HL-60 (cell line): ENCODE data around the gene DYNC1I2.

Source experiments
- GABPA ChIP-seq: IDR thresholded peaks from 2 replicates; pipeline ENCODE4 v1.6.1; 2012; ENCODE audit warnings: low read depth
- POLR2AphosphoS5 ChIP-seq: IDR thresholded peaks from 2 replicates; pipeline ENCODE4 v1.6.1; 2012; ENCODE audit warnings: low read depth
- TF ChIP-seq, protein P1 (sequence below): IDR thresholded peaks from one replicate; pipeline ENCODE4 v1.5.1; 2011; ENCODE audit warnings: low read length, control low read depth, inconsistent platforms; ENCODE audit not compliant: insufficient read depth
- TF ChIP-seq, protein P2 (sequence below): IDR thresholded peaks from 2 replicates; pipeline ENCODE4 v1.6.1; 2012; ENCODE audit warnings: low read depth; ENCODE audit not compliant: insufficient replicate concordance

DNA sequence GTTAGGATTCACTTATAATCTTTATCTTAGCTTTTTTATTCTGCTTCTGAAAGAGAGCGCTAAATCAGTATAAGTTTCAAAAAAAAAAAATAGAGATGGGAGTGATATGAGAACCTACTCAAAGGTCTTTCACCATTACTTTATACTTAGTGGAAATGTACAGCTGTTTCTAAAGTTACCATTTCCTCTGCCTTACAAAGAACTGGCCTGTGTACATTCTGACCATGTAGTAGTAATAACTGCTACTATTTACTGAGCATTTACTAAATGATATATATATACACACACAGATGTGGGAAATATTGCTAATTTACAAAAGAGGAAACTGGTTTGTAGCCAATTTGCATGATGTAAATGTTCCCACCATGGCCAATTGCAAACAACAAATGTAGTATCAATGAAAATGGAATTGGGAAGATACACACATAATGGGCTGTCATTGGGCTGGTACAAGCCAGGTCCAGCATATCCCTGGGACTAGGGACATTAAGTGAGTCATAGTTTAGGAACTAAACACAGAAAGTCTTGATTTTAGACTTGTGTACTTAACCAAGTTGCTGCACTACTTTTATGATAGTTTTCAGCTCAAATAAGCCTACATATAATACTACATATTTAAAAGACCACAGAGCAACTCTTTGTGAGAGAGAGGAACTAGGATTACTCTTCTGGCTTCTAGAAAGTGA, 67.1 kb downstream of the DYNC1I2 start:
- TF ChIP-seq, protein P1, sequence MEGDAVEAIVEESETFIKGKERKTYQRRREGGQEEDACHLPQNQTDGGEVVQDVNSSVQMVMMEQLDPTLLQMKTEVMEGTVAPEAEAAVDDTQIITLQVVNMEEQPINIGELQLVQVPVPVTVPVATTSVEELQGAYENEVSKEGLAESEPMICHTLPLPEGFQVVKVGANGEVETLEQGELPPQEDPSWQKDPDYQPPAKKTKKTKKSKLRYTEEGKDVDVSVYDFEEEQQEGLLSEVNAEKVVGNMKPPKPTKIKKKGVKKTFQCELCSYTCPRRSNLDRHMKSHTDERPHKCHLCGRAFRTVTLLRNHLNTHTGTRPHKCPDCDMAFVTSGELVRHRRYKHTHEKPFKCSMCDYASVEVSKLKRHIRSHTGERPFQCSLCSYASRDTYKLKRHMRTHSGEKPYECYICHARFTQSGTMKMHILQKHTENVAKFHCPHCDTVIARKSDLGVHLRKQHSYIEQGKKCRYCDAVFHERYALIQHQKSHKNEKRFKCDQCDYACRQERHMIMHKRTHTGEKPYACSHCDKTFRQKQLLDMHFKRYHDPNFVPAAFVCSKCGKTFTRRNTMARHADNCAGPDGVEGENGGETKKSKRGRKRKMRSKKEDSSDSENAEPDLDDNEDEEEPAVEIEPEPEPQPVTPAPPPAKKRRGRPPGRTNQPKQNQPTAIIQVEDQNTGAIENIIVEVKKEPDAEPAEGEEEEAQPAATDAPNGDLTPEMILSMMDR, result no peak
- TF ChIP-seq, protein P2, sequence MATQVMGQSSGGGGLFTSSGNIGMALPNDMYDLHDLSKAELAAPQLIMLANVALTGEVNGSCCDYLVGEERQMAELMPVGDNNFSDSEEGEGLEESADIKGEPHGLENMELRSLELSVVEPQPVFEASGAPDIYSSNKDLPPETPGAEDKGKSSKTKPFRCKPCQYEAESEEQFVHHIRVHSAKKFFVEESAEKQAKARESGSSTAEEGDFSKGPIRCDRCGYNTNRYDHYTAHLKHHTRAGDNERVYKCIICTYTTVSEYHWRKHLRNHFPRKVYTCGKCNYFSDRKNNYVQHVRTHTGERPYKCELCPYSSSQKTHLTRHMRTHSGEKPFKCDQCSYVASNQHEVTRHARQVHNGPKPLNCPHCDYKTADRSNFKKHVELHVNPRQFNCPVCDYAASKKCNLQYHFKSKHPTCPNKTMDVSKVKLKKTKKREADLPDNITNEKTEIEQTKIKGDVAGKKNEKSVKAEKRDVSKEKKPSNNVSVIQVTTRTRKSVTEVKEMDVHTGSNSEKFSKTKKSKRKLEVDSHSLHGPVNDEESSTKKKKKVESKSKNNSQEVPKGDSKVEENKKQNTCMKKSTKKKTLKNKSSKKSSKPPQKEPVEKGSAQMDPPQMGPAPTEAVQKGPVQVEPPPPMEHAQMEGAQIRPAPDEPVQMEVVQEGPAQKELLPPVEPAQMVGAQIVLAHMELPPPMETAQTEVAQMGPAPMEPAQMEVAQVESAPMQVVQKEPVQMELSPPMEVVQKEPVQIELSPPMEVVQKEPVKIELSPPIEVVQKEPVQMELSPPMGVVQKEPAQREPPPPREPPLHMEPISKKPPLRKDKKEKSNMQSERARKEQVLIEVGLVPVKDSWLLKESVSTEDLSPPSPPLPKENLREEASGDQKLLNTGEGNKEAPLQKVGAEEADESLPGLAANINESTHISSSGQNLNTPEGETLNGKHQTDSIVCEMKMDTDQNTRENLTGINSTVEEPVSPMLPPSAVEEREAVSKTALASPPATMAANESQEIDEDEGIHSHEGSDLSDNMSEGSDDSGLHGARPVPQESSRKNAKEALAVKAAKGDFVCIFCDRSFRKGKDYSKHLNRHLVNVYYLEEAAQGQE, result no peak
- TF ChIP-seq POLR2AphosphoS5 (no peak), GABPA (no peak)
